GM18873 (cell line): ENCODE measurements around the gene PHACTR3.

Source experiments
- ATAC-seq: cut with Tn5 transposase; IDR thresholded peaks from one replicate; pipeline ENCODE4 v1.9.1; 2021; ENCODE audit warnings: mild to moderate bottlenecking, moderate library complexity, moderate number of reproducible peaks; ENCODE audit not compliant: unreplicated experiment, low FRiP score

Gene PHACTR3

DNA sequence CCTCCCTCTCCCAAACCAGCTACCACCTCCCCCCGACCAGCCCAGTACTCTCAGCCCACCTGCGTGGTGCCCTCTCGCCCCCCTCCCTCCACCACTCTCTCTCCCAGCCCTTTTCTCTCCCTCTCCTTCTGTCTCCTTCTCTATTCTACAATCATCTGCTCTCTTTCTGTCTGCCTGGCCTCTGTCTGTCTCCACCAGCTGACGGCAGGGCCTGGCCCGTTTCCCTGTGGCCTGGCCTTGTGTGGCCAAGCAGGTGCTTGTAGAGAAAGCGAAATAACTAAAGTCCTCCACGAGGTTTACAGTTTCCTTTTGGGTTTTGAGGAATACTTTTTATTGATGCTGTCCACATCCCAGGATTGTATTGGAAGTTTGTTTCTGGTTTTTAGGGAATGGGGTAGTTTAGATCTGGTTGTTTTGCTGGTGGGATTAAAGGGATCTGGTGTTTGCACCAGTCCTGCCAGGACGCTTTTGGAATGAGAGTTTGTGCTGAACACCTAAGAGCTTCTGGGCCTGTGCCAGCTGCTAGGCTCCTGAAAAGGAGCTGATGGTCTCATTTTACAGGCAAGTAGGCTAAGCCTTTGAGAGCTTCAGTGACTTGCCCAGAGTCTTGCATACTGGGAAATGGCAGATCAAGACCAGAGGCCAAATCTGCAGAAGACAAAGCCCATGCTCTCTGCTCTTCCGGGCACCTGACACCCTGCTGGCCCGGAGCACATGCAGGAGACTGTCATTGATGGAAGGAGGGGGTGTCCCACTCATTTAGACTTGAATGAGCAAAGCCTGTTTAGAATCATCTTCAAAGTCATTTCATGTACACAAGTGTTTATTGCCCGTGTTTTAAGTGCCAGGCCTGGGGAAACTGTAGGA, 167.4 kb downstream of the PHACTR3 start:
- ATAC-seq: no peak

DNA sequence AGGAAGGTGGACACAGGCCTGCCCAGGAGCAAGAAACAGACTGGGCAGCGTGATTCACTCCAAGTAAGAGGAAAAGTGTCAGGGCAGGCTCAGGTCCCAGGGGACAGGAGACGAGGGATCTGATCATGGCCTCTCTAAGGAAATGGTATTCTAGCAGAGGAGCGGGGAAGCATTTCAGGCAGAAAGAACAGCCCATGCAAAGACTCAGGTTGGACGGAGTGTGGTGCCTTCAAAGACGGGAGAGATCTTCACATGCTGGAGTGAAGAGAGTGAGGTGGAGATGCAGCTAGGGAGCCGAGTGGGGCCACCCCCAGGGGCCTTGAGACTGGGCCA, 168.0 kb downstream of the PHACTR3 start:
- no peak for ATAC-seq

DNA sequence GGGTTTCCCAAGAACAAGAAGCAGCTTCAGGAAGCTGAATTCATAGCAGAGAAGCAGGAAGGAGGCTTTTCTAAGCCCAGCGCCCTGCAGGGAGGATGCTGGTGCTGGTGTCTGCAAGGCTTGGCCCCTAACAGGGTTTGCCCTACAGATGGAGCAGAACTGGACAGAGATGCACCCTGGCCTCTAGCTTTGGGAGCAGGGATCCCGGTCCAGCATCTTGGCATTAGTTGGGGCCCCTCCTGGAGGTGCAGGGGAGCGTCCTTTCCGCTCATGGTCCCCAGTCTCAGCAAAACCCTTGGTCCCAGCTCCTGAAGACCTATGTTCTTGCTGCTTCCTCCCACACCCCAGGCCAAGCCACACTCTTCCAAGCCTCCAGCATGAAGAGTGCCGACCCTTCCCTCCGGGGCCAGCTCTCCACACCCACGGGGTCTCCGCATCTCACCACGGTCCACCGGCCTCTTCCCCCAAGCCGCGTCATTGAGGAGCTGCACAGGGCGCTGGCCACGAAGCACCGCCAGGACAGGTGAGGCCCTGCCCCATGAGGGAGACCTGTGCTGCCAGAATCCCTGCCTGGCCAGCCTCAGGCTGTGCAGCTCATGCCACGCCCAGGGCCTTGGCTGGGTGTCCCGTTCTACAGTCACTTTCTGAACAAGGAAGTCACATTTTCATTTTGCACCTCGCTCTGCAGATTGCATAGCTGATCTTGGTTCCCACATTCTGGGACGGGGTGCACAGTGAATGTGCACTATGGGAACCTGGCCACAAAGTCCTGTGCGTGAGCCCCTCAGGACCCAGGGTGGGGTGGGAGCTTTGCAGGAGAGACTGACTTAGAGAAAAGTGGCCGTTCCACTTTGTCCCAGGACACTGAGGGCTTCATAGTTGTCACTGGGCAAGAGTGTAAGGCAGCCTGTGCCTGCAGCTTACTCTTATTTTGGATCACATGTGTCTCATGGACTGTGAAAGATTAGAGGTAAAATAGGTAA, 168.9 kb downstream of the PHACTR3 start:
- no peak for ATAC-seq

DNA sequence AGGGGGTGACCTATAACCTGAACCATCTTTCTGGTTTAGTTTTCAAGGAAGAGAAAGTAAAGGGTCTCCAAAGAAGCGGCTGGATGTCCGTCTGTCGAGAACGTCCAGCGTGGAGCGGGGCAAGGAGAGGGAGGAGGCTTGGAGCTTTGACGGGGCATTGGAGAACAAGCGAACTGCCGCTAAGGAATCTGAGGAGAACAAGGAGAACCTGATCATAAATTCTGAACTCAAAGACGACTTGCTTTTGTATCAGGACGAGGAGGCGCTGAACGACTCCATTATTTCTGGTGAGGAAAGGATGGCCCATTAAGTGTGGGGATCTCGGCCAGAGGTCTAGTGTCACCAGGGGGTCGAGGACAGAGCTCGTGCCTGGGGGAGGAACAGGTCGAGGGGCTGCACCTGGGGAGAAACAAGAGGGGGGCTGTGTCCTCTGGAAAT, 169.9 kb downstream of the PHACTR3 start:
- ATAC-seq: no peak

DNA sequence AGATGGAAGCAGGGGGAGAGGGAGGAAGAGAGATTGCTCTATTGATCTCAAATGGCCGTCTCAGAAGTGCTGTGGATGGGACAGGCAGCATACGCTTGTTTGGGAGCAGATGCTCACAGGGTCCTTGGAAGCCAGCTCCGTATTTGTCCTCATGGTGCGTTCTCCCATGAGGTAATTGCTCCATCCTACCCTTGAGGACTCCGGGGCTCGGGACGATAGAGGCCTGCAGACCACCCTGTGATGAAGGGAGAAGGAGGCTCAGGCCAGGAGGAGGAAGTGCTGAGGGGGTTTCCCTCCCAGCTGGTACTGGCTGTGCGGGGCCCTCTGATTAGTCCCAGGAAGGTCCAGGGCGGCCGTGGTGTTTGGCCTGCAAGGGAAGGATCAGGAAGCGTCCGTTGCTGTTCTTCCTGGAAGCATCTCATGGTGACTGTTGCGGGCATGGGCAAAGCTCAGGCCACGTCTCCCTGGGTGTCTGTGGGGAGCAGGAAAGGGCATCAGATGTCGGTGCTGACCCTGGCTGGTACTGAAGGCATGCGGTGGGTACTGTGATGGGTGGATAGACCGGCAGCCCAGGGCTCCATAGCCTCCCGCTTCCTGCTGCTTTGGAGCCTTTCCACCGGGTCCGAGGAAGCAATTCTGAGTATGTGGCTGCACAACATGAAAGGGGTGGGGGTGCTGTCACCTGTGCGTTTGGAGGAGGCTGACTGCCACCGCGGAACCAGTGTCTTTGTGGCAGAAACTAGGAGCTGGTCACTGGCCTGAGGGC, 170.8 kb downstream of the PHACTR3 start:
- no peak for ATAC-seq

DNA sequence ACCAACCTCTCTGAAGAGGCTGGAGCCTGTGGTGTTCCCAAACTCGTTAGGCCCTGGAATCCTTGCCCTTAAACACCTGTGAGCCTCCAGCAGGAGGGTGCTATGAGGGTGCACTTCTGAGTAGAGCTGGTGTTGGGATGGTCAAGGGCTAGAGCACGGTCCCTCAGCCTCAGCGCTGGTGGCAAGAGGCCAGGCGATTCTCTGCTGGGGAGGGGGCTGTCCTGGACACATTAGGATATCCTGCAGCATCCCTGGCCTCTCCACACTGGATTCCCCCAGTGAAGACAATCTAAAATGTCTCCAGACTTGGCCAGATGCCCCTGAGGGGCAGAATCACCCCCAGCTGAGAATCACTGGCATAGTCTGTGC, 171.3 kb downstream of the PHACTR3 start:
- no peak for ATAC-seq

DNA sequence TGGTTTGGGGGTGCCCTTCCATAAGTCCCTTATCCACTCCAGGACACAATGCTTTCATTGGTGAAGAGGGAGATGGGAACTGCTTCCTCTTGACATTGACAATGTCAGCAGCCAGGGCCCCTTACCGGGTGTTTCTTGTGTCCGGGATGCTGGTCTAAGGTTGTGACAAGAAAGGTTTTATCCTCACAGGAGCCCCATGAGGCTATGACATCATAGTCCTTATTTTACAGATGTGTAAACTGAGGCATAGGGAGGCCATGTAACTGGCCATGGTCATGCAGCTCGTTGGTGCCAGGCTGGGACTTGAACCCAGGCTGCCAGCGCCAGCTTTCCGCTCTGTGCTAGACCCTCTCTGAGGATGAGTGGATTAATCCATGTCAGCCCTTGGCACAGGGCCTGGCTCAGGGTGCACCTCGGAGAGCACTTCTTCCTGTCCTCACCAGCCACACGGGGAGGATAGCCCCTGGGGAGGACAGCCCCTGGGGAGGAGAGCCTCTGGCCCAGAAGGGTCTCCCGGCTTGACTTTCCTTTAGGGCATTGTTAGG, 171.8 kb downstream of the PHACTR3 start:
- no peak for ATAC-seq

DNA sequence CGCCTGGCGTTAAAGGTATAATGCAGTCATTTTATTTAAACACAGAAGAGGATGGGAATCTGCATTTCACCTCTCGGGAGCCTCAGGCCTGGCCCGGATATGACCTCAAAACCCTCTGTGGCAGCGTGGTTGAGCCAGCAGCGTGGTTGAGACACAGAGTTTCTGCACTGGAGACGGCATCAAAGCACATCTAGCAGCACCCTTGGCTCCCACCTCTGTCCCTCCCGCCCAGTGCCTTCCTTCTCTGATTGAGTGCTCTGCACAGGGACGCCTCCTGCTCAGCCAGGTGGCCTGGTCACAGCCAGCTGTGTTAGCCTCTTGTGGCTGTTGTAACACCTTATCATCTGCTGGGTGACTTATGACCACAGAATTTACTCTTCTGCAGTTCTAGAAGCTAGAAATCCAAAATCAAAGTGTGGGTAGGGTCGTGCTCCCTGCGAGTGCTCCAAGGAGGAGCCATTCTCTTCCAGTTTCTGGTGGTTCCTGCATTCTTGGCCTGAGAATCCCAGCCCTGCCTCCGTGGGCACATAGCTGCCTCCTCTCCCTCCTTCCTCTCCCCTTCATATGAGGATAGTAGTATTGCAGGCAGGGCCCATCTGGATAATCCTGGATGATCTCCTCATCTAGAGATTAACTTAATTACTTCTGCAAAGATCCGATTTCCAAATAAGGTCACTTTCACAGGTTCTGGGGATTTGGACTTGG, 172.4 kb downstream of the PHACTR3 start:
- ATAC-seq: no peak

DNA sequence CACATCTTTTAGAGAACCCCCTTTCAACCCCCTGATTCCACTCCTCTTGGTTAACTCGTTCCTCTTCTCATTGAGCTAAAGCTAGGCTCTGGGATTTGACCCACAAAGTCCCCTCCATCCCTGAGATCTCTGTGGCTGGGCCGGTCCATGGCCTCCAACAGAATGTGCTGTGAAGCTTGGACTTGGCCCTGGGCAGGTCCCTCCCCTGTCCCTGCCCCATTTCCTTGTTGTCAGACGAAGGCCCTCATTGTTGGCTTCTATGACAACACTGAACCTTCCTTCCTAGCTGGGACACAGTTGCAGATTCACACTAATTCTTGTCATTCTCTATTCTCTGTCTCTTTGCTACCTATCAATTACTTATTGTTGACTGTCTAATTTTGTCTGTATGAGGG, 173.0 kb downstream of the PHACTR3 start:
- no peak for ATAC-seq

DNA sequence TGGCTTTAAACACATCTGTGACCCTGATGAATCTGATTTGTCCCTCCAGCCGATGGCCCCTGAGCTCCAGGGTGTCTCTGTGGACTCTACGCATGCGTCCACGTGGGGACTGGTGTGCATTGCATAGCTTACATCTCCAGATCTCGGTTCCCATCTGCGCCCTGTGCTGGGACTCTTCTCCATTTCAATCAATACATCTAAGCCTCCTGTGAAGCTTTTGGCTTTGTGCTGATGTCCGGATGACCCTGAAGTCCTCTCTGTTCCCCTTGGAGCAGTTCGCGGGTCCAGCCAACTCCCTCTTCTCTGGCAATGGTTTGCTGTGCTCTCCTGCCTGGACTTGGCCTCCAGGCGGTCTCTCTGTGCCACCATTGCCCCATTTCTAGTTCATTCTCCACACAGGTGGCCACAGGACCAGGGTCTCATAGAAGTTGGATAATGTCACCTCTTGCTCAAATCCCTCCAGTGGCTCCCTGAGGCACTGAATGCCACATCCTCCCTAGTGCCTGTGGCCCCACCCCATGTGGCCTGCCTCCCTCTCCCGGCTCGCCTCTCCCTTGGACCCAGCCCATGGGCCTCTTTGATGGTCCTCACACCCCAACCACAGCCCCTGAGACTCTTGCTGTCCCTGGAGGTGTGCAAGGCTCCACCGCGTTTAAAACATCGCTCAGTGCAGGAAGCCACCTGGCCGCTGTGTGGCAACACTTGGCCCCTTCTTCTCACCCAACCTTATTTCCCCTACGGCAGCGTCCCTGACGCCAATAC, 173.7 kb downstream of the PHACTR3 start:
- ATAC-seq: no peak

DNA sequence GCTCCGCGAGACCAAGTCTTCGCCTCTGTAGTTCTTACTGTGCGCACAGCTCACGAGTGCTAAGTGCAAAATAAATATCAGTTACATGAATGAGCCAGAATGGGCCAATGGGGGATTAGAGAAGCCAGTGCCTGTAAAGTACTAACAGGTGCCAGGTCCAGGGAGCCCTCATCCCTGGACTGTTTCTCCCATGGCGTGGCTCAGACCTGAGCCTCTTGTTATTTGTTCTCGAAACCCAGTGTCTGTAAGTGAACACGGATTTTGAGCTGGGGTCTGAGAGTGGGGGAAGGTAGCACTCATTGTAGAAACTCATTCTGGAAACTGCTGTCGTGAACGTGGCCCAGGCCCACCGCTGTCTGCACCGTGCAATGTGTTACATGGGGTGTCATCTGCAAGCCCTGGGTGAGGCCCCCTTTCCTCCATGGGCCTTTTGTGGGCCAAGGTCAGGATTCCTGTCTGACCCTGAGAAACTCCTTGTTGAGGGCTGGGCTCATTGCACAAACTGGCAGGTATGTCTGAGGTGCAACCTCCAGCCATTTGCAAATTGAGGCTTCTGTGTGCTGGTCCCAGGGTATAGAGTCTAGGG, 174.4 kb downstream of the PHACTR3 start:
- ATAC-seq: no peak

DNA sequence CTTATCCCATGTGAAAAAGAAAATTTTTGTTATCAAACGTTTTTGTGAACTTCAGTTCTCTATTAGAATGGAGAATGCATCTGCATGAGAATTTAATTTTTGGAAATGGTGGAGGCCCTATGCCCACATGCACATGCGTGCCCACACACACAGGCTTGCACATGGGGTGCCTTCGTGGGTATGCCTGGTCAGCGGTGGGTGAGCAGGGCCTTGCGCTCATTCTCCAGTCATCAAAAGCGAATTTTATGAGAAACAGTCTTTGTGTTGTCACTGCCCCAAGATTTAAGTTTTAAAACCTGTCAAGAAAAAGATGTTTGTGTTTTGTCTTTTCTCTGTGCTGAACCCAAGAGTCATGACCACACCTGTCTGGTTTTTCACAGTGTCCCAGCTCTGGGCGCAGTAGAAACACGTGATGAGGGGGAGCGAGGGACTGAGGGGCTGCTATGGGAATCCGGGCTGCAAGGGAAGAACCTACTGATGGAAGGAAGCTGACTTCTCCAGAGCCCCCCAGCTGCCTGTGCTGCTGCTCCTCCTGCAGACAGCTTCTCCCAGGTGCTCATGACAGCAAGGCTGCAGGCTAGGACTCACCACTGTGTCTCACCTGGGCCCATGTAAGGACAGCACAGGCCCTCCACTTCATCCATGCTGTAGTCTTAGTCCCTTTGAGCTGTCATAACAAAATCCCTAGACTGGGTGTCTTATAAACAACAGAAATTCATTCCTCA, 175.5 kb downstream of the PHACTR3 start:
- ATAC-seq: no peak

DNA sequence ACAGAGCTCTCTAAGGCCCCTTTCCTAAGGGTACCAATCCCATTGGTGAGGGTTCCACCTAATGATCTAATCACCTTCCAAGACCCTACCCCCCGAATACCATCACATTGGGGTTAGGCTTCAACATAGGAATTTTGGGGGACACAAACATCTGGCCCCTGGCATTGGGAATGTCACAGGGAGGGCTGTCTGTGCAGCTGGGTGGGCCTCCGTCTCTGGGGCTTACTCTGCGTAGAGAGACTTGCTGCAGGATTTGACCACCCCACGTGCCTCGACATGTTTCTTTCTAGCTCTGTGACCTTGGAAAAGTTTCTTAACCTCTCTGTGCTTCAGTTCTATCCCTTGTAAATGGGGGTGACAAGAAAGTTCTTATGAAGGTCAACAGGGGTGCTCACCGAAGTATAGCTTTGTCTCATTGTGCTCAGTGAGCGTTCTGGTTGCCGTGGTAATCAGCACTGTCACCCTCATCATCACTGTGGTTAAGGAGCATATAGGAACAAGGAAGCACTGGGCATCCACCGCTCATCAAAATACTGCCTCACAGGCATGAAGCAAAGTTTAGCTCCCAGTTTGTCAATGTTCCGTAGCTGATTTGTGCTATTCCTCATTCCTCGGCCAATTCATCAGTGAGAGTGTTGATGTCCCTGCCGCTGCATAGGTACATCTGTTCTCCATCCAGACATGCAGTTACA, 176.3 kb downstream of the PHACTR3 start:
- ATAC-seq: no peak

DNA sequence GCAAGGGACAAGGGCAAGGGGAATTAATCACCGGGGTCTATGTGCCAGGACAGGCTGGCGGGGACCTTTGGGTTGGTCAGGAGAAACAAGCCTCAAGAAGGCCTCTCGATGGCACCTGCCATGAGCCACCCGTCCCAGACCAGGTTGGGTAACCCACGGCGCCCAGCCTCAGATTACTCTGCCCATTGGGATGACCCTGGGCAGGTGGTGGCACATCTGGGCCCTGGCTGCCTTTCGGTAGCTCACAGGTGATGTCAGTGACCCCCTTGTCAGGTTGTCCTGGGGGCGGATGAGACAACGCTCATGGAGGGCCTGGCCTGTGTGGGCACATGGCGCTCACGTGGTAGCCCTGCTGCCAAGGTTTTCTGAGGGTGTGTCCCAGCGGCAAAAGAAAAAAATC, 176.9 kb downstream of the PHACTR3 start:
- ATAC-seq: no peak

DNA sequence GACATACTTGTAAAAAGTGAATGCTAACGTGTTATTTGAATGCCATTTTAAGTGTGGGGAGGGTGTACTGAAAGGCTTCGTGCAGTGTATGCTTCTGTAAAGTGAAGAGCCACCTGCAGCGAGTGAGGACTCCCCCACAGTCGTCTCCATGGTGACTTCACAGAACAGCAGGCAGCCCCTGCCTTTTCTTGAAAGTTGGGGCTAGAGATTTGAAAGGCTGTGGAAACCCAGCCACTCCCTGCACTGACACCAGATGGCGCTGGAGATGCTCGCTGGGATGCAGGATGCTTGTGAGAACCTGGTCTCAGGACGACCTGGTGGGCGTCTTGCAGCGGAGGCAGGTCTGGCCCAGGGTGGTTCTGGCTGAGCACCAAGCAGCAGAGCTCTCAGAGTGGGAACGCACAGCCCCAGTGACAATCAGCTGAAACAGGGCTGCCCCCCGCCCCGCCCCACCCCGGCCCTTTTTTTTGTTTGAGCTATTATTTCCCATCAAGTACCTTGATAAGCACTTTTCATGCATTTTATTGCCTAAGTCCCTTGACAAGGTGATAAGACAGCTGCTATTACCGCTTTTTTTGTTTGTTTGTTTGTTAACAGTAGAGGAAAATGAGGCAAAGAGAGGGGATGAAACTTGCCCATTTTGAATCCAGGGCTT, 178.8 kb downstream of the PHACTR3 start:
- no peak for ATAC-seq

DNA sequence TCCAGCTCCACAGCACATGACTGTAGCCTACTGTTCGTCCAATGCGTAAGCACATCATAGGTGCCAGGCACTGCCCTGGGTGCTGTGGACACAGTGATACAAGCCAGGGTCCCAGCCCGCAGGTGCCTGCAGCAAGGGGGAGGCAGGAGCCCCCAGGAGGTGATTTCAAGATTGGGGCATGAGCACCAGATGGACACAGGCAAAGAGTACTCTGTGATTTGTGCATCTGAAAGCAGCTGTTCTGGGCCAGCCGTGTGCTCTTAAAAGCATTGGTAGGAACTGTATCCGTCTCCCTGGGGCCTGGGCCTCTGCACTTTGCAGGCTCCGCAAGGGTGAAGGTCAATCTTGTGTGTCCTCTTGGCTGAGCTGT, 179.3 kb downstream of the PHACTR3 start:
- ATAC-seq: no peak

DNA sequence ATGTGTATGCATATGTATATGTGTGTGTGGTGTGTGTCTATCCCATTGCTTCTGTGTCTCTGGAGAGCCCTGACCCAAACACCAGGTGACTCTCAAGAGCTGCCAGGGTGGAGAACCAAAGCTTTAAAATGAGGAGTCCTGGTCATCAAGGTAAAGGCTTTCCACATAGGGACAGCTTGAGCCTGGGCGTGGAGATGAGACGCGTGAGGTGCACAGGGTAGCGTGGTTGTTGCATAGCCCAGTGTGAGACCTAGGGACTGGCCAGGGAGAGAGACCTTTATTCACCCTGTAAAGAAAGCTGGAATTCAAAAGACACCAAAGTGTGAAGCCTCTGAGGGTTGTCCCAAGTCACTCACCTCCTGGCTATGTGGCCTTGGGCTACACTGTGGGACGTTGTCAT, 180.0 kb downstream of the PHACTR3 start:
- ATAC-seq: no peak
